HEK293T (cell line): ENCODE data around the gene MRPL51.
"Not testable (repeated sequence)": the region's sequence is repeated elsewhere in the genome, so short reads cannot be mapped to it uniquely, and the experiment has no call there.

Experiments
- CTCF ChIA-PET: fragments of 350-600 bp; formaldehyde crosslinking; extraction: SDS; loops from one replicate; lab custom pipeline; 2021; ENCODE audit warnings: antibody characterized with exemption, inconsistent platforms; lab: Yijun Ruan, JAX
- POLR2A ChIA-PET: fragments of 350-600 bp; formaldehyde crosslinking; extraction: SDS; loops from one replicate; lab custom pipeline; 2020; ENCODE audit warnings: antibody characterized with exemption, inconsistent platforms; lab: Yijun Ruan, JAX
- DNase-seq: peaks from one replicate; pipeline ENCODE4 v3.0.0; 2012; ENCODE audit warnings: mixed read lengths; ENCODE audit errors: extremely low spot score
- ARNT ChIP-seq: fragments of 450-650 bp; IDR thresholded peaks from 2 replicates; pipeline ENCODE4 v1.6.1; 2017; ENCODE audit warnings: mild to moderate bottlenecking
- BHLHE40 ChIP-seq: fragments of 450-650 bp; IDR thresholded peaks from 2 replicates; pipeline ENCODE4 v1.6.1; 2016; ENCODE audit warnings: mild to moderate bottlenecking, moderate library complexity, borderline replicate concordance
- CTBP1 ChIP-seq: fragments of 450-650 bp; IDR thresholded peaks from 2 replicates; pipeline ENCODE4 v1.6.1; 2016; ENCODE audit warnings: borderline replicate concordance
- ELF4 ChIP-seq: fragments of 450-650 bp; IDR thresholded peaks from 2 replicates; pipeline ENCODE4 v1.6.1; 2017; ENCODE audit warnings: antibody characterized with exemption
- FOXA1 ChIP-seq: fragments of 450-650 bp; IDR thresholded peaks from 2 replicates; pipeline ENCODE4 v1.6.1; 2016; ENCODE audit warnings: mild to moderate bottlenecking
- FOXK2 ChIP-seq: fragments of 450-650 bp; IDR thresholded peaks from 2 replicates; pipeline ENCODE4 v1.6.1; 2016; ENCODE audit warnings: mild to moderate bottlenecking
- FOXM1 ChIP-seq: fragments of 450-650 bp; IDR thresholded peaks from 2 replicates; pipeline ENCODE4 v1.6.1; 2017; ENCODE audit warnings: mild to moderate bottlenecking, borderline replicate concordance
- HDGF ChIP-seq: fragments of 450-650 bp; IDR thresholded peaks from 2 replicates; pipeline ENCODE4 v1.6.1; 2017; ENCODE audit warnings: antibody characterized with exemption, borderline replicate concordance
- L3MBTL2 ChIP-seq: fragments of 450-650 bp; conservative IDR thresholded peaks from 2 replicates; pipeline ENCODE4 v1.6.1; 2016; ENCODE audit warnings: mild to moderate bottlenecking
- LEF1 ChIP-seq: fragments of 450-650 bp; IDR thresholded peaks from 2 replicates; pipeline ENCODE4 v1.6.1; 2017; ENCODE audit warnings: mild to moderate bottlenecking, borderline replicate concordance
- NFRKB ChIP-seq: fragments of 450-650 bp; IDR thresholded peaks from 2 replicates; pipeline ENCODE4 v1.6.1; 2016; ENCODE audit warnings: mild to moderate bottlenecking, moderate library complexity
- SP1 ChIP-seq: fragments of 450-650 bp; IDR thresholded peaks from 2 replicates; pipeline ENCODE4 v1.6.1; 2017
- SUZ12 ChIP-seq: fragments of 450-650 bp; IDR thresholded peaks from 2 replicates; pipeline ENCODE4 v1.6.1; 2016; ENCODE audit warnings: mild to moderate bottlenecking
- TARDBP ChIP-seq: fragments of 450-650 bp; IDR thresholded peaks from 2 replicates; pipeline ENCODE4 v1.6.1; 2016
- ZNF384 ChIP-seq: fragments of 450-650 bp; IDR thresholded peaks from 2 replicates; pipeline ENCODE4 v1.6.1; 2016
- TF ChIP-seq, protein P1 (sequence below): fragments of 450-650 bp; IDR thresholded peaks from 2 replicates; pipeline ENCODE4 v1.6.1; 2016

MRPL51 gene

DNA sequence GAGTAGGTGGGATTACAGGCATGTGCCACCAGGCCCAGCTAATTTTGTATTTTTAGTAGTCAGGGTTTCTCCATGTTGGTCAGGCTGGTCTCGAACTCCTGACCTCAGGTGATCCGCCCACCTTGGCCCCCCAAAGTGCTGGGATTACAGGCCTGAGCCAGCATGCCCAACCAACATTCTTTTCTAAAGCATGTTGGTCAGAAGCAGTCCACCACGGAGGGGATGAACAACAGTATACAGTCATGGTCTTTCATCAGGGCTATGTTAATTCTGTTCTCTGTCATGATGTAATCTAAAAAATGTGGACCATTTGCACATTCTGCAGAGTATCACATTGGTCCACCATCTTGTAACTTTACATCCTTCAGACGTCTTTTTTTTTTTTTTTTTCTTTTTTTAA is 3.6 kb downstream of the MRPL51 start:
- POLR2A ChIA-PET: interaction anchor here (7.5 kb wide), 1 partner anchor 19 kb away, joined by 42 read pairs; the partner anchor contains the start of gene VAMP1

DNA sequence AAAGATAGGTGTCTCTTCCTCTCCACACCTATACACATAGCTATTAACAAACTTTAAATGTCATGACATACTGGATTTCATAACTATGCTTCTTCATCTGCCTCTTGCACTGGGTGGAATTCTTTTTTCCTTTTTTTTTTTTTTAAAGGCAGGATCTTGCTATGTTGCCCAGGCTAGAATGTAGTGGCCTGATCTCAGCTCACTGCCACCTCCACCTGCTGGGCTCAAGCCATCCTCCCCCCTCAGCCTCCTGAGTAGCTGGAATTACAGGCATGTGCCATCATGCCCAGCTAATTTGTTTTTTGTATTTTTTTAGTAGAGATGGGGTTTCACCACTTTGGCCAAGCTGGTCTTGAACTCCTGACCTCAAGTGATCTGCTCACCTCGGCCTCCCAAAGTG is 4.8 kb downstream of the MRPL51 start:
- ChIA-PET CTCF (interaction anchor here (1.8 kb wide), 1 partner anchor 49 kb away, joined by 4 read pairs; no protein-coding TSS in a partner anchor), POLR2A (interaction anchor here (1.0 to 7.5 kb wide), 2 partner anchors 17 to 46 kb away, joined by 5 to 42 read pairs; partner anchors contain the start of genes GAPDH and VAMP1)
- no peak for DNase-seq
- TF ChIP-seq ZNF384: 0 out of 2 replicates have a peak, but pooled peaks have one; percentile 9
- TF ChIP-seq NFRKB: no peak

More for the DNA sequence above, 3.6 kb downstream of the MRPL51 start:
- TF ChIP-seq LEF1: no peak
- TF ChIP-seq, protein P1, sequence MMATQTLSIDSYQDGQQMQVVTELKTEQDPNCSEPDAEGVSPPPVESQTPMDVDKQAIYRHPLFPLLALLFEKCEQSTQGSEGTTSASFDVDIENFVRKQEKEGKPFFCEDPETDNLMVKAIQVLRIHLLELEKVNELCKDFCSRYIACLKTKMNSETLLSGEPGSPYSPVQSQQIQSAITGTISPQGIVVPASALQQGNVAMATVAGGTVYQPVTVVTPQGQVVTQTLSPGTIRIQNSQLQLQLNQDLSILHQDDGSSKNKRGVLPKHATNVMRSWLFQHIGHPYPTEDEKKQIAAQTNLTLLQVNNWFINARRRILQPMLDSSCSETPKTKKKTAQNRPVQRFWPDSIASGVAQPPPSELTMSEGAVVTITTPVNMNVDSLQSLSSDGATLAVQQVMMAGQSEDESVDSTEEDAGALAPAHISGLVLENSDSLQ: no peak
- TF ChIP-seq CTBP1: no peak
- no peak for TF ChIP-seq ARNT
- TF ChIP-seq HDGF: no peak
- TF ChIP-seq SUZ12: no peak
- no peak for TF ChIP-seq BHLHE40
- no peak for TF ChIP-seq SP1
- no peak for TF ChIP-seq FOXA1
- TF ChIP-seq ELF4: no peak
- CTCF ChIA-PET: interaction anchor here (1.8 kb wide), 1 partner anchor 48 kb away, joined by 4 read pairs; no protein-coding TSS in a partner anchor
- DNase-seq: no peak

DNA sequence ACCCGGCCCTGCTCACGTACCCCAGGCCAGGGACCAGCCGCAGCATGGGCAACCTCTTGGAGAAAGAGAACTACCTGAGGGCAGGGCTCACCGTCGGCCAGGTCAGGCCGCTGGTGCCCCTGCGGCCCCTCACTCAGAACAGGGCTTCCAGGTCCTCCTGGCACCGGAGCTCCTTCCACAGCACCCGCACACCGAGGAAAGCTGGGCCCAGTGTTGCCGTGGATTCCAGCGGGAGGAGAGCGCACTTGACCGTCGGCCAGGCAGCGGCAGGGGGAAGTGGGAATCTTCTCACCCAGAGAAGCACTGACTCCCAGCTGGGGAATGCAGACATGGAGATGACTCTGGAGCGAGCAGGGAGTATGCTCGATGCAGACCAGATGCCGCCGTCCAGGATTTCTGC is 14.6 kb downstream of the MRPL51 start:
- TF ChIP-seq FOXK2: no peak
- TF ChIP-seq SP1: no peak
- TF ChIP-seq, protein P1: no peak
- no peak for TF ChIP-seq L3MBTL2
- no peak for TF ChIP-seq FOXA1
- TF ChIP-seq HDGF: no peak
- no peak for TF ChIP-seq SUZ12
- TF ChIP-seq FOXM1: no peak
- TF ChIP-seq BHLHE40: no peak
- TF ChIP-seq LEF1: no peak
- TF ChIP-seq ZNF384: no peak
- no peak for TF ChIP-seq NFRKB
- CTCF ChIA-PET: no interaction called here
- no peak for DNase-seq
- POLR2A ChIA-PET: no interaction called here

DNA sequence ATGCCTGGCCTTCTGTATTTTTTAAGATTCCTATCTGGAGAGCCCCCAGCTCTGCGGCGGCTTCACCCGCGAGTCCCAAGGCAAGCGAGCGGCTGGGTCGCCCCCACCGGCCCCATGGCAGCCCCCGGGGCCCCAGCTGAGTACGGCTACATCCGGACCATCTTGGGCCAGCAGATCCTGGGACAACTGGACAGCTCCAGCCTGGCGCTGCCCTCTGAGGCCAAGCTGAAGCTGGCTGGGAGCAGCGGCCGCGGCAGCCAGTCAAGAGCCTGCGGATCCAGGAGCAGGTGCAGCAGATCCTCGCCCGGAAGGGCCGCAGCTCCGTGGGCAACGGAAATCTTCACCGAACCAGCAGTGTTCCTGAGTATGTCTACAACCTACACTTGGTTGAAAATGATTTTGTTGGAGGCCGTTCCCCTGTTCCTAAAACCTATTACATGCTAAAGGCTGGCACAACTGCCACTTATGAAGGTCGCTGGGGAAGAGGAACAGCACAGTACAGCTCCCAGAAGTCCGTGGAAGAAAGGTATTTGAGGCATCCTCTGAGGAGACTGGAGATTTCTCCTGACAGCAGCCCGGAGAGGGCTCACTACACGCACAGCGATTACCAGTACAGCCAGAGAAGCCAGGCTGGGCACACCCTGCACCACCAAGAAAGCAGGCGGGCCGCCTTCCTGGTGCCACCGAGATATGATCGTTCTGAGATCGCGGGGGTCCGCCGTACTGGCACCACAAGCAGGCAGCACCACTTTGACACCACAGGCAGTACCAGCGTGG is 15.3 kb downstream of the MRPL51 start:
- CTCF ChIA-PET, DNase-seq: not testable (repeated sequence)
- POLR2A ChIA-PET: interaction anchor here (0.8 kb wide), 1 partner anchor 56 kb away, joined by 4 read pairs; the partner anchor contains the start of gene GAPDH

DNA sequence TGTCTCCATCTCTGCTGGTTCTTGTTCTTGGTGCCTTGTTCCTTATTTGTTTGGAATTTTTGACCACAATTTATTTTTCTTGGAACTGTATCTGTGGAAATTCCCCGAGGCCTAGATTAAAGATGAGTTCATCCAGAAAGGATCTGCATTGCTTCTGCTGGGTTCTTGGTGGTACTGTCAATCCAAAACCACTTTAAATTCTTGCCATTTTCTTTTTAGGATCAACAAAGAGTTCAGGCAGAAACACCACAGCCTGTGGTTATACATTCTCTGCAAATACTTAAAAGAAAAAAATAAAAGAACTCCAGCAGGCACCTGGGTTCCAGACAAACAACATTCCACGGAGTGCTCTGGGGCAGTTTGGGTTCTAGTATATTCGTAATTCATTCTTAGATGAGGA is 16.6 kb downstream of the MRPL51 start:
- DNase-seq: no peak
- ChIA-PET CTCF (no interaction called here), POLR2A (no interaction called here)
- TF ChIP-seq FOXK2: no peak
- TF ChIP-seq SUZ12: no peak
- TF ChIP-seq FOXM1: no peak
- TF ChIP-seq TARDBP: no peak
- TF ChIP-seq HDGF: no peak
- TF ChIP-seq, protein P1: no peak
- no peak for TF ChIP-seq ARNT
- TF ChIP-seq LEF1: no peak
- TF ChIP-seq SP1: no peak
- no peak for TF ChIP-seq L3MBTL2
- no peak for TF ChIP-seq NFRKB
- no peak for TF ChIP-seq BHLHE40
- no peak for TF ChIP-seq FOXA1
- TF ChIP-seq ELF4: no peak
- no peak for TF ChIP-seq ZNF384
- TF ChIP-seq CTBP1: no peak

DNA sequence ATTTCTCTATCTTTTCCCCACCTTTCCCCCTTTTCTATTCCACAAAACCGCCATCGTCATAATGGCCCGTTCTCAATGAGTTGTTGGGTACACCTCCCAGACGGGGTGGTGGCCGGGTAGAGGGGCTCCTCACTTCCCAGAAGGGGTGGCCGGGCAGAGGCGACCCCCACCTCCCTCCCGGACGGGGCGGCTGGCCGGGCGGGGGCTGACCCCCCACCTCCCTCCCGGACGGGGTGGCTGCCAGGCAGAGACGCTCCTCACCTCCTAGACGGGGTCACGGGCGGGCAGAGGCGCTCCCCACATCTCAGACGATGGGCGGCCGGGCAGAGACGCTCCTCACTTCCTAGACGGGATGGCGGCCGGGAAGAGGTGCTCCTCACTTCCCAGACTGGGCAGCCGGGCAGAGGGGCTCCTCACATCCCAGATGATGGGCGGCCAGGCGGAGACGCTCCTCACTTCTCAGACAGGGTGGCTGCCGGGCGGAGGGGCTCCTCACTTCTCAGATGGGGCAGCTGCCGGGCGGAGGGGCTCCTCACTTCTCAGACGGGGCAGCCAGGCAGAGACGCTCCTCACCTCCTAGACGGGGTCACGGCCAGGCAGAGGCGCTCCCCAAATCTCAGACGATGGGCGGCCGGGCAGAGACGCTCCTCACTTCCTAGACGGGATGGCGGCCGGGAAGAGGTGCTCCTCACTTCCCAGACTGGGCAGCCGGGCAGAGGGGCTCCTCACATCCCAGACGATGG is 17.7 kb downstream of the MRPL51 start:
- DNase-seq, CTCF ChIA-PET, POLR2A ChIA-PET: not testable (repeated sequence)

DNA sequence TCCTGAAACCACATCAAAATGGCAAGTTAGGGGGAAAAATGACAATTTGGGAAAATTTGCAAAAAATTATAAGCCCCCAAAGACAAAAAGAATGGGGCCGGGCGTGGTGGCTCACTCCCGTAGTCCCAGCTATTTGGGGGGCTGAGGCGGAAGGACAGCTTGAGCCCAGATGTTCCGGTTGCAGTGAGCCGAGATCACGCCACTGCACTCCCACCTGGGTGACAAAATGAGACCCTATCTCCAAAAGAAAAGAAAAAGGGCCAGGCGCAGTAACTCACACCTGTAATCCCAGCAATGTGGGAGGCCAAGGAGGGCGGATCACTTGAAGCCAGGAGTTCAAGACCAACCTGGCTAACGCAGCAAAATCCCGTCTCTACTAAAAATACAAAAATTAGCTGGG is 20.6 kb downstream of the MRPL51 start:
- CTCF ChIA-PET: no interaction called here
- no peak for DNase-seq
- TF ChIP-seq ARNT: no peak
- TF ChIP-seq NFRKB: no peak
- TF ChIP-seq SUZ12: no peak
- no peak for TF ChIP-seq SP1
- no peak for TF ChIP-seq FOXM1
- TF ChIP-seq CTBP1: no peak
- TF ChIP-seq FOXK2: no peak
- TF ChIP-seq ELF4: no peak
- TF ChIP-seq ZNF384: no peak
- no peak for TF ChIP-seq L3MBTL2
- no peak for TF ChIP-seq BHLHE40
- TF ChIP-seq LEF1: no peak
- no peak for TF ChIP-seq FOXA1
- no peak for TF ChIP-seq HDGF
- TF ChIP-seq, protein P1: no peak
- no peak for TF ChIP-seq TARDBP
- POLR2A ChIA-PET: interaction anchor here (3.5 kb wide), 1 partner anchor 13 kb away, joined by 42 read pairs; no protein-coding TSS in a partner anchor
